ENCODE measurements around the gene WSB2. TPM values are rescaled to one million over a fixed set of nuclear protein-coding genes. Genes with fewer than 3 reads are reported as not detected.

The WSB2 gene
- total RNA-seq, 1 experiment from 2014 or later = 128 TPM

- DNase-seq (ENCODE audit: low read depth) = no peak
- in situ Hi-C loops (cut with HindIII; ENCODE audit: low pct_unique_long_range_greater_than_20kb, low sequenced_read_pairs) = no loop called here
Measured at GRCh38 chr12:118064608-118065007, 3.6 kb upstream of the WSB2 start.

GRCh38 chr12:118063576-118064391, 2.8 kb upstream of the WSB2 start:
- in situ Hi-C loops (cut with HindIII; ENCODE audit: low pct_unique_long_range_greater_than_20kb, low sequenced_read_pairs) = no loop called here
- DNase-seq (ENCODE audit: low read depth) = peak; percentile 42

GRCh38 chr12:118061873-118062843, 1.2 kb upstream of the WSB2 start:
- peak; percentile 51 for DNase-seq (ENCODE audit: low read depth)

GRCh38 chr12:118060301-118061010, 523 bp downstream of the WSB2 start:
- DNase-seq (ENCODE audit: low read depth) = peak; percentile 29
- in situ Hi-C loops (cut with HindIII; ENCODE audit: low pct_unique_long_range_greater_than_20kb, low sequenced_read_pairs) = no loop called here

More at GRCh38 chr12:118061873-118062843, 1.2 kb upstream of the WSB2 start:
- in situ Hi-C loops (cut with HindIII; ENCODE audit: low pct_unique_long_range_greater_than_20kb, low sequenced_read_pairs) = no loop called here

GRCh38 chr12:118059341-118060191, 1.4 kb downstream of the WSB2 start:
- in situ Hi-C loops (cut with HindIII; ENCODE audit: low pct_unique_long_range_greater_than_20kb, low sequenced_read_pairs) = no loop called here
- no peak for DNase-seq (ENCODE audit: low read depth)

GRCh38 chr12:118058881-118059280, 2.1 kb downstream of the WSB2 start:
- DNase-seq (ENCODE audit: low read depth) = no peak
- in situ Hi-C loops (cut with HindIII; ENCODE audit: low pct_unique_long_range_greater_than_20kb, low sequenced_read_pairs) = no loop called here

- DNase-seq (ENCODE audit: low read depth) = no peak
- in situ Hi-C loops (cut with HindIII; ENCODE audit: low pct_unique_long_range_greater_than_20kb, low sequenced_read_pairs) = no loop called here
Measured at GRCh38 chr12:118058227-118058626, 2.8 kb downstream of the WSB2 start.

GRCh38 chr12:118055865-118056773, 4.9 kb downstream of the WSB2 start:
- in situ Hi-C loops (cut with HindIII; ENCODE audit: low pct_unique_long_range_greater_than_20kb, low sequenced_read_pairs) = no loop called here
- DNase-seq (ENCODE audit: low read depth) = peak; percentile 31

- in situ Hi-C loops (cut with HindIII; ENCODE audit: low pct_unique_long_range_greater_than_20kb, low sequenced_read_pairs) = no loop called here
- peak; percentile 94 for DNase-seq (ENCODE audit: low read depth)
Measured at GRCh38 chr12:118055144-118055557, 5.8 kb downstream of the WSB2 start.

GRCh38 chr12:118053071-118053985, 7.7 kb downstream of the WSB2 start:
- in situ Hi-C loops (cut with HindIII; ENCODE audit: low pct_unique_long_range_greater_than_20kb, low sequenced_read_pairs) = no loop called here
- no peak for DNase-seq (ENCODE audit: low read depth)

- in situ Hi-C loops (cut with HindIII; ENCODE audit: low pct_unique_long_range_greater_than_20kb, low sequenced_read_pairs) = no loop called here
- DNase-seq (ENCODE audit: low read depth) = peak; percentile 96
Measured at GRCh38 chr12:118052324-118053070, 8.5 kb downstream of the WSB2 start.

- DNase-seq (ENCODE audit: low read depth) = no peak
- in situ Hi-C loops (cut with HindIII; ENCODE audit: low pct_unique_long_range_greater_than_20kb, low sequenced_read_pairs) = no loop called here
Measured at GRCh38 chr12:118050972-118051910, 9.7 kb downstream of the WSB2 start.

- in situ Hi-C loops (cut with HindIII; ENCODE audit: low pct_unique_long_range_greater_than_20kb, low sequenced_read_pairs) = no loop called here
Measured at GRCh38 chr12:118046430-118046829, 14.5 kb downstream of the WSB2 start.

GRCh38 chr12:118044577-118044976, 16.4 kb downstream of the WSB2 start:
- no peak for DNase-seq (ENCODE audit: low read depth)
- in situ Hi-C loops (cut with HindIII; ENCODE audit: low pct_unique_long_range_greater_than_20kb, low sequenced_read_pairs) = no loop called here

More at GRCh38 chr12:118046430-118046829, 14.5 kb downstream of the WSB2 start:
- no peak for DNase-seq (ENCODE audit: low read depth)
